C4-2B (cell line): ENCODE measurements around the gene SUSD1.

ENCODE experiments used
- H3K27ac ChIP-seq: fragments of 450-650 bp; 2 replicates; pipeline ENCODE4 v1.5.1; 2017
- ZFX ChIP-seq: fragments of 450-650 bp; IDR thresholded peaks from 2 replicates; pipeline ENCODE4 v1.6.1; 2017
- TF ChIP-seq, protein P1 (sequence below): fragments of 450-650 bp; conservative IDR thresholded peaks from 2 replicates; pipeline ENCODE4 v1.5.1; 2017; ENCODE audit warnings: mild to moderate bottlenecking

The SUSD1 gene

DNA sequence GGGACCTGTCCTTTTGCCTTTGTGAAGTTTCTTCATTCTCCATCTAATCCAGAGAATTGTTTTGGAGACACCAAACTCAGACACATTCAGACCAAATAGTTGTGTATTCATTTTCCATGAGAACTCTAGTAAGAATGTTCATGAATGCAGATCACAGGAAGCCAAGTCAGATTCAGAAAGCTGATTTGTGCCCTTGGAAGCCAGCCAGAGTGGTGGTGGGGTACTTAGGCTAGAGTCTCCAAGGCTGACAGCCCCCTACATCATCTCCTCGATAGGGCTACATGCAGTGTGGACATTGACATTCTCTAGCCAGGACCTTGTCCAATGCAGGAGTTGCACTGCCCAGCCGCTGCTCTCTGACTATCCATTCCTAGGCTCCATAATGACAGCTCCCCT is 140.9 kb downstream of the SUSD1 start:
- no peak overlapping the region for H3K27ac ChIP-seq
- TF ChIP-seq, protein P1, sequence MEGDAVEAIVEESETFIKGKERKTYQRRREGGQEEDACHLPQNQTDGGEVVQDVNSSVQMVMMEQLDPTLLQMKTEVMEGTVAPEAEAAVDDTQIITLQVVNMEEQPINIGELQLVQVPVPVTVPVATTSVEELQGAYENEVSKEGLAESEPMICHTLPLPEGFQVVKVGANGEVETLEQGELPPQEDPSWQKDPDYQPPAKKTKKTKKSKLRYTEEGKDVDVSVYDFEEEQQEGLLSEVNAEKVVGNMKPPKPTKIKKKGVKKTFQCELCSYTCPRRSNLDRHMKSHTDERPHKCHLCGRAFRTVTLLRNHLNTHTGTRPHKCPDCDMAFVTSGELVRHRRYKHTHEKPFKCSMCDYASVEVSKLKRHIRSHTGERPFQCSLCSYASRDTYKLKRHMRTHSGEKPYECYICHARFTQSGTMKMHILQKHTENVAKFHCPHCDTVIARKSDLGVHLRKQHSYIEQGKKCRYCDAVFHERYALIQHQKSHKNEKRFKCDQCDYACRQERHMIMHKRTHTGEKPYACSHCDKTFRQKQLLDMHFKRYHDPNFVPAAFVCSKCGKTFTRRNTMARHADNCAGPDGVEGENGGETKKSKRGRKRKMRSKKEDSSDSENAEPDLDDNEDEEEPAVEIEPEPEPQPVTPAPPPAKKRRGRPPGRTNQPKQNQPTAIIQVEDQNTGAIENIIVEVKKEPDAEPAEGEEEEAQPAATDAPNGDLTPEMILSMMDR = no peak
- no peak for TF ChIP-seq ZFX

DNA sequence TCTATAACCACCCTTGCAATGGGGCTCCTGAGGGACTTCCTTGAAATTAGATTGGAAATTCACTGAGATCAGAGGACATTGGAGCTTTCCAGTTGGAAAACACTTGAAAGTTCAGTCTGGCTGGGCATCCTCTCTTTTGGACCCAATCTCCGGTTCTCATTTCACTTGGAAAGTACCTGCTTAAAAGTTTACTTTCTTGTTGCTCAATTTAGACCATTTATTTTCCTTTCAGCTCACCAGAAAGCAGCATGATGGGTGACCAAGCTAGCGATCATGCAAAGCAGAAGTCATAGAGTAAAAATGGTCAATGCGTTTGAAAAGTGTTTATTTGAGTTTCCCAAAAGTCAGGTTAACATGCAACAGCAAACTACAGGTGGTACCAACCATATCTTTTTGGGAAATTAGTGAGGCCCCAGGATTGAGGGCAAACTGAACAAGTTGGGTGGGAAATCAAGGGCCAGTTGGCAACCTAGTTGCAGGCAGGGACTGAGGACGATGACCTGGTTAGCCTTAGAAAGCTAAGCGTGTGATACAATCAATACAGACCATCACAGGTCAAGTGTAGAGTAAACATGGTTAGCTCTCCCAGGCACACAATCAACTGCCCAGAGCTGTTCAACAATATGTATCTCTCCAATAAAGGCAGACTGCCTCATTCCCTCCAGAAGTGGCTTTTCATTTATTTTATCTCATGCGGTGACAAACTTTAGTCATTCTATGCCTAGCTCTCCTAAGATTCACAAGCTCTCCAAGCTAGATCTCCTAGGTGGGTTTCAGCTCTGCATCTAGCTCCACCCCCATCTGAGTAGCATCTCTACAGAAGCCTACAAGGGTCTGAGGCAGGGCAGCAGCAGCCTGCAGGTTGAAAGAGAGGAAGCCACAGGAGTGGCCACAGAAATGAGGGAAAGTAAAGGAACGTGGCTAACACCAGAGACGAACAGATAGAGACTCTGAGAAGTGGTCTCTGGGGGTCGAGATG is 141.6 kb downstream of the SUSD1 start:
- H3K27ac ChIP-seq = no peak overlapping the region

DNA sequence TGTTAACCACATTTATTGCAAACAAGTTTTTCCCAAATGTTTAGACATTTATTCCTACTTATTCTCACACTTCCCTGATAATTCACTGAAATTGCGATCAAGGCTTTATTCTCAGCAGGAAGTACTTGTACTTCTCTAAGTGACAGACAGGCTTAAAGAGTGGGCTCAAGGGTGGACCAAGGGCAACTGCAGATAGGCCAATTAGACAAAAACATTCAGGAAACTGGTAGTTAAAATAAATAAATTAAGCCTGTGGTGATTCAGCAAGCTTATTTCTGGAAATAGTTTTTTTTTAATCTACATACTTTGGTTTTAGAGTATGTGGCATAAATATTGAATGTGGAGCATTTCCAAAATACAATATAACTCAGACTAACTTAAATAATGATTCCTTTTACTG is 142.4 kb downstream of the SUSD1 start:
- no peak for TF ChIP-seq ZFX
- TF ChIP-seq, protein P1 = no peak
- H3K27ac ChIP-seq = no peak overlapping the region

More for the DNA sequence above, 141.6 kb downstream of the SUSD1 start:
- no peak for TF ChIP-seq ZFX
- TF ChIP-seq, protein P1 = no peak

DNA sequence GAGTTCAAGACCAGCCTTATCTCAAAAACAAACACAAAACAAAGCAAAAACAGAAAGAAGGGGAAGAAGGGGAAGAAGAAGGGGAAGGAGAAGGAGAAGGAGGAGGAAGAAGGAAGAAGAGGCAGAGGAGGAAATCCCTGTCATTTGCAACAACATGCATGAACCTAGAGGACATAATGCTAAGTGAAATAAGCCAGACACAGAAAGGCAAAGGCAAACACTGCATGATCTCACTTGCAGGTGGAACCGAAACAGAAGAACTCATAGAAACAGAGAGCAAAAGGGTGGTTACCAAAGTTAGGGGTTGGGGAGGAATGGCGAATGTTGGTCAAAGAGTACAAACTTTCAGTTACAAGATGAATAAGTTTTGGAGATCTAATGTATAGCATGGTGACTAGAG is 143.1 kb downstream of the SUSD1 start:
- H3K27ac ChIP-seq = no peak overlapping the region
- no peak for TF ChIP-seq ZFX
- TF ChIP-seq, protein P1 = no peak

DNA sequence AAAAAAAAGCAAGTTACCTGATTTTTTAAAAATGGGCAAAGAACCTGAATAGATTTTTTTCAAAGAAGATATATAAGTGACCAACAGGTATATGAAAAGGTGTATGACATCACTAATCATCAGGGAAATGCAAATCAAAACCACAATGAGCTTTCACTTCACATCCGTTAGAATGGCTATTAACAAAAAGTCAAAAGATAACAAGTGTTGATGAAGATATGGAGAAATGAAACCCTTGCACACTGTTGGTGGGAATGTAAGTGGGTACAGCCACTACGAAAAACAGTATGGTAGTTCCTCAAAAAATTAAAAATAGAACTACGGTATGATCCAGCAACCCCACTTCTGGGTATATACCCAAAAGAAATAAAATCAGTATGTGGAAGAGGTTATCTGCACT is 143.7 kb downstream of the SUSD1 start:
- H3K27ac ChIP-seq = no peak overlapping the region

DNA sequence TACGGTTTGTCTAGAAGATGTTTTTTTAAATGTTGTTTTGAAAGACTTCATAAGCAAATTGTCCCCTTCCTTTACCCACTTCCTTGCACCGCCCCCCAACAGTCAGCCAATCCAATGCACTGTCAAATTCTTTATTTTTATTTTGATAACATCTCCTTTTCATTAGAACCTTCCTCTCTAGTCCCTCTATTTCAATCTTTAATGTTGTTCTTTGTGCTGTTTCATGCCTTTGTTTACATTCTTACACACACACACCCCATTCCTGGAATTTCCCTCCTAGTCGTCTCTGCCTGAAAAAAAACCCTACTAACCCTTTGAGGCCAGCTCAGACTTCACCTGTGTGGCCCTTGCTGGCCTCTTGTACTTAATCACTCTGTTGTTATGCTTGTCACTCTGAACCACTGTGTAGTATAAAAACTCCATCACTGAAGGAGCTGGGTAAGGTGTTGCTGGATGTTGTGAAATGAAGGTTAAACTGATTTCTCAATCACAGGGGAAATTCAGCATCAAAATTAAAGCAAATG is 145.1 kb downstream of the SUSD1 start:
- no peak for TF ChIP-seq ZFX
- TF ChIP-seq, protein P1 = no peak
- H3K27ac ChIP-seq = no peak overlapping the region

More for the DNA sequence above, 143.7 kb downstream of the SUSD1 start:
- no peak for TF ChIP-seq ZFX
- TF ChIP-seq, protein P1 = no peak
